HCT116 (cell line): ENCODE measurements around the gene CDC37L1.

Experiments
- CEBPB ChIP-seq: IDR thresholded peaks from 2 replicates; pipeline ENCODE4 v1.6.1; 2012; ENCODE audit warnings: low read depth
- CTCF ChIP-seq, 3 experiments: fragments of 200-600 bp in 1 of 3; sonication (generic) in 1 of 3; IDR thresholded peaks in 2 of 3; conservative IDR thresholded peaks in 1 of 3; 2 replicates each; pipeline ENCODE4 v1.5.1; 2012 to 2017; ENCODE audit warnings: low read depth in 2 of 3, low read length in 2 of 3, antibody characterized with exemption in 1 of 3, borderline replicate concordance in 1 of 3, control low read depth in 1 of 3, mild to moderate bottlenecking in 1 of 3, mixed read lengths in 1 of 3, mixed run types in 1 of 3, moderate library complexity in 1 of 3; ENCODE audit not compliant: insufficient read depth in 1 of 3
- EZH2 ChIP-seq: fragments of 200-600 bp; sonication (generic); IDR thresholded peaks from 2 replicates; pipeline ENCODE4 v1.6.1; 2017; ENCODE audit warnings: antibody characterized with exemption, mixed run types
- EZH2phosphoT487 ChIP-seq: fragments of 200-600 bp; IDR thresholded peaks from 2 replicates; pipeline ENCODE4 v1.6.1; 2018; ENCODE audit warnings: antibody characterized with exemption, borderline replicate concordance
- MAX ChIP-seq: IDR thresholded peaks from 2 replicates; pipeline ENCODE4 v1.6.1; 2012
- POLR2A ChIP-seq: IDR thresholded peaks from 2 replicates; pipeline ENCODE4 v1.7.0; 2011; ENCODE audit warnings: borderline replicate concordance; ENCODE audit not compliant: insufficient read depth, insufficient read length; ENCODE audit errors: extremely low read depth
- POLR2AphosphoS5 ChIP-seq: IDR thresholded peaks from 2 replicates; pipeline ENCODE4 v1.6.1; 2011; ENCODE audit warnings: mild to moderate bottlenecking, low read depth, low read length, moderate library complexity
- RAD21 ChIP-seq: IDR thresholded peaks from 2 replicates; pipeline ENCODE4 v1.6.1; 2012; ENCODE audit warnings: low read depth, mild to moderate bottlenecking
- REST ChIP-seq: IDR thresholded peaks from 2 replicates; pipeline ENCODE4 v1.6.1; 2012; ENCODE audit warnings: low read depth
- SP1 ChIP-seq: IDR thresholded peaks from 2 replicates; pipeline ENCODE4 v1.6.1; 2012; ENCODE audit warnings: low read depth
- YY1 ChIP-seq: IDR thresholded peaks from 2 replicates; pipeline ENCODE4 v1.6.1; 2011; ENCODE audit warnings: low read length, low read depth, moderate library complexity, mild to moderate bottlenecking; ENCODE audit not compliant: insufficient replicate concordance; ENCODE audit errors: extremely low read depth
- ZNF274 ChIP-seq: fragments of 200-500 bp; sonication (Bioruptor generic); IDR thresholded peaks from 2 replicates; pipeline ENCODE4 v1.6.1; 2014; ENCODE audit warnings: mild to moderate bottlenecking, low read depth, low read length, inconsistent platforms

- TF ChIP-seq RAD21 (no peak), POLR2A (no peak), CTCF (IDR thresholded peaks at IDR 0.05 in 2 of 3, conservative IDR thresholded peaks at IDR 0.05 in 1 of 3; ENCODE audit: borderline replicate concordance in 1 of 3, insufficient read depth in 1 of 3, low read depth in 2 of 3, low read length in 2 of 3) (no peak), EZH2 (no peak), EZH2phosphoT487 (no peak), CEBPB (no peak), ZNF274 (no peak), MAX (no peak), YY1 (no peak), POLR2AphosphoS5 (no peak), REST (no peak), SP1 (no peak)
These were observed 48.2 kb downstream of the CDC37L1 start for GRCh38 chr9:4727593-4727992.
